ENCODE results near the gene PIK3C2G. TPM values are rescaled to one million over a fixed set of nuclear protein-coding genes. Genes with fewer than 3 reads are reported as not detected.

The PIK3C2G gene
- total RNA-seq, 1 experiment from 2014 or later, result not detected

- DNase-seq, result no peak
- Histone ChIP-seq H3K27me3 (ENCODE audit: low read length) (no peaks in the 10 kb centered on the region), H4K20me1 (ENCODE audit: insufficient read depth, low read depth, low read length) (no peaks in the 10 kb centered on the region), H3K4me1 (ENCODE audit: low read length) (no peaks in the 10 kb centered on the region), H3K36me3 (ENCODE audit: insufficient read depth, low read length) (no peaks in the 10 kb centered on the region), H2AFZ (ENCODE audit: low read length) (no peak overlapping the region), H3K79me2 (ENCODE audit: low read length) (no peaks in the 10 kb centered on the region), H3K4me2 (ENCODE audit: low read depth, low read length, poor library complexity, severe bottlenecking) (no peak overlapping the region), H3K9me3 (ENCODE audit: low read length) (no peaks in the 10 kb centered on the region), H3K4me3 (ENCODE audit: low read length) (no peak overlapping the region), H3K9ac (ENCODE audit: low read length) (no peak overlapping the region), H3K27ac (ENCODE audit: low read length) (no peak overlapping the region), H3K9me2 (replicated peaks; ENCODE audit: insufficient read depth, low read length) (no peaks in the 10 kb centered on the region)
Measured at GRCh38 chr12:18261906-18262305, 588 bp downstream of the PIK3C2G start.

- H3K36me3 ChIP-seq (ENCODE audit: insufficient read depth, low read length), result no peaks in the 10 kb centered on the region
- no peak overlapping the region for H3K27ac ChIP-seq (ENCODE audit: low read length)
- H3K4me1 ChIP-seq (ENCODE audit: low read length), result no peaks in the 10 kb centered on the region
- H2AFZ ChIP-seq (ENCODE audit: low read length), result no peak overlapping the region
- no peak for DNase-seq
- no peaks in the 10 kb centered on the region for H4K20me1 ChIP-seq (ENCODE audit: insufficient read depth, low read depth, low read length)
- no peak overlapping the region for H3K4me2 ChIP-seq (ENCODE audit: low read depth, low read length, poor library complexity, severe bottlenecking)
- H3K4me3 ChIP-seq (ENCODE audit: low read length), result no peak overlapping the region
- H3K9ac ChIP-seq (ENCODE audit: low read length), result no peak overlapping the region
- no peaks in the 10 kb centered on the region for H3K9me3 ChIP-seq (ENCODE audit: low read length)
- H3K27me3 ChIP-seq (ENCODE audit: low read length), result no peaks in the 10 kb centered on the region
- H3K9me2 ChIP-seq (replicated peaks; ENCODE audit: insufficient read depth, low read length), result no peaks in the 10 kb centered on the region
- no peaks in the 10 kb centered on the region for H3K79me2 ChIP-seq (ENCODE audit: low read length)
Measured at GRCh38 chr12:18262514-18262913, 1.2 kb downstream of the PIK3C2G start.

- H3K9me3 ChIP-seq (ENCODE audit: low read length), result no peaks in the 10 kb centered on the region
Measured at GRCh38 chr12:18264581-18265075, 3.3 kb downstream of the PIK3C2G start.

GRCh38 chr12:18267427-18268099 lies 6.2 kb downstream of the PIK3C2G start:
- H3K4me1 ChIP-seq (ENCODE audit: low read length), result no peaks in the 10 kb centered on the region
- no peak overlapping the region for H3K27ac ChIP-seq (ENCODE audit: low read length)
- no peaks in the 10 kb centered on the region for H4K20me1 ChIP-seq (ENCODE audit: insufficient read depth, low read depth, low read length)
- H3K9me2 ChIP-seq (replicated peaks; ENCODE audit: insufficient read depth, low read length), result no peaks in the 10 kb centered on the region
- H2AFZ ChIP-seq (ENCODE audit: low read length), result no peak overlapping the region
- no peaks in the 10 kb centered on the region for H3K79me2 ChIP-seq (ENCODE audit: low read length)
- DNase-seq, result no peak
- H3K36me3 ChIP-seq (ENCODE audit: insufficient read depth, low read length), result no peaks in the 10 kb centered on the region
- H3K9me3 ChIP-seq (ENCODE audit: low read length), result no peaks in the 10 kb centered on the region
- no peak overlapping the region for H3K9ac ChIP-seq (ENCODE audit: low read length)
- no peak overlapping the region for H3K4me2 ChIP-seq (ENCODE audit: low read depth, low read length, poor library complexity, severe bottlenecking)
- no peak overlapping the region for H3K4me3 ChIP-seq (ENCODE audit: low read length)
- H3K27me3 ChIP-seq (ENCODE audit: low read length), result no peaks in the 10 kb centered on the region

More at GRCh38 chr12:18264581-18265075, 3.3 kb downstream of the PIK3C2G start:
- Histone ChIP-seq H3K9me2 (replicated peaks; ENCODE audit: insufficient read depth, low read length) (no peaks in the 10 kb centered on the region), H3K27me3 (ENCODE audit: low read length) (no peaks in the 10 kb centered on the region), H3K27ac (ENCODE audit: low read length) (no peak overlapping the region), H2AFZ (ENCODE audit: low read length) (no peak overlapping the region), H3K79me2 (ENCODE audit: low read length) (no peaks in the 10 kb centered on the region), H3K36me3 (ENCODE audit: insufficient read depth, low read length) (no peaks in the 10 kb centered on the region), H4K20me1 (ENCODE audit: insufficient read depth, low read depth, low read length) (no peaks in the 10 kb centered on the region), H3K9ac (ENCODE audit: low read length) (no peak overlapping the region), H3K4me2 (ENCODE audit: low read depth, low read length, poor library complexity, severe bottlenecking) (no peak overlapping the region), H3K4me1 (ENCODE audit: low read length) (no peaks in the 10 kb centered on the region), H3K4me3 (ENCODE audit: low read length) (no peak overlapping the region)
- no peak for DNase-seq

- Histone ChIP-seq H3K9ac (ENCODE audit: low read length) (no peak overlapping the region), H3K27ac (ENCODE audit: low read length) (no peak overlapping the region), H3K27me3 (ENCODE audit: low read length) (no peaks in the 10 kb centered on the region), H4K20me1 (ENCODE audit: insufficient read depth, low read depth, low read length) (no peaks in the 10 kb centered on the region), H3K4me1 (ENCODE audit: low read length) (no peaks in the 10 kb centered on the region), H2AFZ (ENCODE audit: low read length) (no peak overlapping the region), H3K79me2 (ENCODE audit: low read length) (no peaks in the 10 kb centered on the region), H3K4me3 (ENCODE audit: low read length) (no peak overlapping the region), H3K36me3 (ENCODE audit: insufficient read depth, low read length) (no peaks in the 10 kb centered on the region), H3K9me2 (replicated peaks; ENCODE audit: insufficient read depth, low read length) (no peaks in the 10 kb centered on the region), H3K9me3 (ENCODE audit: low read length) (no peaks in the 10 kb centered on the region), H3K4me2 (ENCODE audit: low read depth, low read length, poor library complexity, severe bottlenecking) (no peak overlapping the region)
- no peak for DNase-seq
Measured at GRCh38 chr12:18270958-18271460, 9.7 kb downstream of the PIK3C2G start.

GRCh38 chr12:18275981-18276380 lies 14.7 kb downstream of the PIK3C2G start:
- H3K4me3 ChIP-seq (ENCODE audit: low read length), result no peak overlapping the region
- H3K9ac ChIP-seq (ENCODE audit: low read length), result no peak overlapping the region
- H3K27me3 ChIP-seq (ENCODE audit: low read length), result no peaks in the 10 kb centered on the region
- no peaks in the 10 kb centered on the region for H3K9me2 ChIP-seq (replicated peaks; ENCODE audit: insufficient read depth, low read length)
- H2AFZ ChIP-seq (ENCODE audit: low read length), result no peak overlapping the region
- H3K27ac ChIP-seq (ENCODE audit: low read length), result no peak overlapping the region
- no peaks in the 10 kb centered on the region for H3K79me2 ChIP-seq (ENCODE audit: low read length)
- no peak for DNase-seq
- no peak overlapping the region for H3K4me2 ChIP-seq (ENCODE audit: low read depth, low read length, poor library complexity, severe bottlenecking)
- no peaks in the 10 kb centered on the region for H3K36me3 ChIP-seq (ENCODE audit: insufficient read depth, low read length)
- H3K9me3 ChIP-seq (ENCODE audit: low read length), result no peaks in the 10 kb centered on the region
- H4K20me1 ChIP-seq (ENCODE audit: insufficient read depth, low read depth, low read length), result no peaks in the 10 kb centered on the region
- no peaks in the 10 kb centered on the region for H3K4me1 ChIP-seq (ENCODE audit: low read length)

GRCh38 chr12:18277196-18277595 lies 15.9 kb downstream of the PIK3C2G start:
- no peak overlapping the region for H3K4me3 ChIP-seq (ENCODE audit: low read length)

GRCh38 chr12:18280728-18281127 lies 19.4 kb downstream of the PIK3C2G start:
- H3K9me2 ChIP-seq (replicated peaks; ENCODE audit: insufficient read depth, low read length), result no peaks in the 10 kb centered on the region
- H3K4me2 ChIP-seq (ENCODE audit: low read depth, low read length, poor library complexity, severe bottlenecking), result no peak overlapping the region
- H3K27me3 ChIP-seq (ENCODE audit: low read length), result no peaks in the 10 kb centered on the region
- H3K27ac ChIP-seq (ENCODE audit: low read length), result no peak overlapping the region
- no peak overlapping the region for H3K4me3 ChIP-seq (ENCODE audit: low read length)
- H3K9me3 ChIP-seq (ENCODE audit: low read length), result peaks cover 6% of the 10 kb centered on the region; the same call in 1 of the 2 replicates
- no peaks in the 10 kb centered on the region for H3K4me1 ChIP-seq (ENCODE audit: low read length)
- H2AFZ ChIP-seq (ENCODE audit: low read length), result no peak overlapping the region
- H3K9ac ChIP-seq (ENCODE audit: low read length), result no peak overlapping the region
- no peaks in the 10 kb centered on the region for H3K79me2 ChIP-seq (ENCODE audit: low read length)
- no peaks in the 10 kb centered on the region for H4K20me1 ChIP-seq (ENCODE audit: insufficient read depth, low read depth, low read length)
- DNase-seq, result no peak
- H3K36me3 ChIP-seq (ENCODE audit: insufficient read depth, low read length), result no peaks in the 10 kb centered on the region

More at GRCh38 chr12:18277196-18277595, 15.9 kb downstream of the PIK3C2G start:
- Histone ChIP-seq H3K9me3 (ENCODE audit: low read length) (no peaks in the 10 kb centered on the region), H3K4me2 (ENCODE audit: low read depth, low read length, poor library complexity, severe bottlenecking) (no peak overlapping the region), H3K27me3 (ENCODE audit: low read length) (no peaks in the 10 kb centered on the region), H3K9me2 (replicated peaks; ENCODE audit: insufficient read depth, low read length) (no peaks in the 10 kb centered on the region), H2AFZ (ENCODE audit: low read length) (no peak overlapping the region), H3K27ac (ENCODE audit: low read length) (no peak overlapping the region), H3K4me1 (ENCODE audit: low read length) (no peaks in the 10 kb centered on the region), H3K79me2 (ENCODE audit: low read length) (no peaks in the 10 kb centered on the region), H3K9ac (ENCODE audit: low read length) (no peak overlapping the region), H4K20me1 (ENCODE audit: insufficient read depth, low read depth, low read length) (no peaks in the 10 kb centered on the region), H3K36me3 (ENCODE audit: insufficient read depth, low read length) (no peaks in the 10 kb centered on the region)
- no peak for DNase-seq

Measured in Karpas-422 (cell line).